Peyer's patch (tissue), 4 donors: Measurements from ENCODE around the gene DDR2.

Experiments
- POLR2A ChIP-seq, 2 donors: fragments of 450-650 bp; IDR thresholded peaks; one replicate each; pipeline ENCODE4 v1.5.1; 2017; ENCODE audit warnings: antibody characterized with exemption in 2 of 2, mild to moderate bottlenecking in 2 of 2, moderate library complexity in 2 of 2
- TF ChIP-seq, protein P1 (sequence below), 6 experiments: fragments of 450-650 bp in 4 of 6; fragments of 200-600 bp in 2 of 6; sonication (generic) in 1 of 6; IDR thresholded peaks; one replicate each; pipeline ENCODE4 v1.5.1; 2017 to 2019; ENCODE audit warnings: antibody characterized with exemption in 6 of 6, mild to moderate bottlenecking in 3 of 6, moderate library complexity in 1 of 6

DNA sequence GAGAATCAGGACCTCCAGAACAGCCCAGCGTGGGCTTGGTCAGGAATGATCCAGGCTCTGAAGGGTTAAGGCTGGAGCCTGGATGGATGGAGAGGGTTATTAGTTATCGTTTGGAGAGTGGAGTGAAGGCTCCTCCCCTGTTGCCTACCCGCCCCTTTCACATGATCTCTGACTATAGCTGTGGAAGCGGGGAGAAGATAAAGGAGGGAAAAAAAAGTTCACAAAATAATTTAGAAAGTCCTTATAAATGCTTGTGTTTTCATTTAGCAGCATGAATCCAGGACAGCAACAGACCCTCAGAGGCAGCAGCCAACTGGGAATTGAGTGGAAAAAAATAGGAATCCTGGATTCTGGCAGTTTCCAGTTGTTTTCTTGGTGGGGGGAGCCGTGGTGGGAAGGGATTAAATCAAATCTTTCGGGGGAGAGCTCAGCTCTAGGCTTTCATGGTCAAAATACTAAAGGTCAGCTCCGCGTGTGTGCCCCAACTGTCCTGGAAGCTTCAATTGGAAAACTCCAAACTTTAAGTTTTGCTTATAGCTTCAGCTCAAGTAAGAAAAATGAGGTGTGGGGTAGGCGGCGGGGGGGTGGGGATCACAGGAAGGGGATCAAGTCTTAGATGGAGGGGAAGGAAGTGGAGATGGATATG, 595 bp upstream of the DDR2 start:
- TF ChIP-seq, protein P1, sequence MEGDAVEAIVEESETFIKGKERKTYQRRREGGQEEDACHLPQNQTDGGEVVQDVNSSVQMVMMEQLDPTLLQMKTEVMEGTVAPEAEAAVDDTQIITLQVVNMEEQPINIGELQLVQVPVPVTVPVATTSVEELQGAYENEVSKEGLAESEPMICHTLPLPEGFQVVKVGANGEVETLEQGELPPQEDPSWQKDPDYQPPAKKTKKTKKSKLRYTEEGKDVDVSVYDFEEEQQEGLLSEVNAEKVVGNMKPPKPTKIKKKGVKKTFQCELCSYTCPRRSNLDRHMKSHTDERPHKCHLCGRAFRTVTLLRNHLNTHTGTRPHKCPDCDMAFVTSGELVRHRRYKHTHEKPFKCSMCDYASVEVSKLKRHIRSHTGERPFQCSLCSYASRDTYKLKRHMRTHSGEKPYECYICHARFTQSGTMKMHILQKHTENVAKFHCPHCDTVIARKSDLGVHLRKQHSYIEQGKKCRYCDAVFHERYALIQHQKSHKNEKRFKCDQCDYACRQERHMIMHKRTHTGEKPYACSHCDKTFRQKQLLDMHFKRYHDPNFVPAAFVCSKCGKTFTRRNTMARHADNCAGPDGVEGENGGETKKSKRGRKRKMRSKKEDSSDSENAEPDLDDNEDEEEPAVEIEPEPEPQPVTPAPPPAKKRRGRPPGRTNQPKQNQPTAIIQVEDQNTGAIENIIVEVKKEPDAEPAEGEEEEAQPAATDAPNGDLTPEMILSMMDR (IDR thresholded peaks at IDR 0.05): no peak
- no peak for TF ChIP-seq POLR2A (IDR thresholded peaks at IDR 0.05)
